ENCODE results near the gene MYO15A. TPM values are rescaled to one million over a fixed set of nuclear protein-coding genes. Genes with fewer than 3 reads are reported as not detected.

The MYO15A gene
- polyA plus RNA-seq, 3 donors = 0.31 to 4.4 (median 0.56) TPM

GRCh38 chr17:18177722-18178121 lies 69.2 kb downstream of the MYO15A start:
- Histone ChIP-seq H3K4me1 (ENCODE audit: control insufficient read depth in 1 of 2, insufficient read depth in 2 of 2, low read length in 2 of 2) (peaks cover 22 to 26% of the 10 kb centered on the region in 2 donors), H3K4me3 (replicated peaks in 1 of 3; ENCODE audit: low read depth in 2 of 3, low read length in 3 of 3) (no peak overlapping the region), H3K27ac (ENCODE audit: low read depth in 1 of 2, low read length in 2 of 2) (no peak overlapping the region), H3K9me3 (replicated peaks in 1 of 2; ENCODE audit: control insufficient read depth in 1 of 2, insufficient read depth in 1 of 2, low read length in 2 of 2) (no peaks in the 10 kb centered on the region), H3K36me3 (replicated peaks in 1 of 2; ENCODE audit: control insufficient read depth in 1 of 2, insufficient read depth in 2 of 2, low read length in 2 of 2) (no peaks in the 10 kb centered on the region), H2AFZ (ENCODE audit: insufficient read depth, low read depth, low read length, poor library complexity, severe bottlenecking) (no peak overlapping the region), H4K20me1 (ENCODE audit: insufficient read depth, low read length) (no peaks in the 10 kb centered on the region), H3K4me2 (replicated peaks; ENCODE audit: extremely low read depth, low read length, poor library complexity, severe bottlenecking) (no peak overlapping the region), H3K9ac (ENCODE audit: insufficient read depth, low read length, poor library complexity, severe bottlenecking) (no peak overlapping the region), H3K79me2 (ENCODE audit: insufficient read depth, low read length) (no peaks in the 10 kb centered on the region), H3K27me3 (ENCODE audit: control insufficient read depth in 2 of 2, insufficient read depth in 2 of 2, low read length in 2 of 2) (no peaks in the 10 kb centered on the region)
- Mint-ChIP-seq H3K9me3 (no peaks in the 10 kb centered on the region), H3K36me3 (peaks cover 0 to 4% of the 10 kb centered on the region in 2 donors), H3K4me3 (no peak overlapping the region), H3K4me1 (peaks cover 23% of the 10 kb centered on the region), H3K27ac (no peak overlapping the region), H3K27me3 (ENCODE audit: low read depth in 3 of 3) (peaks cover 0 to 5% (median 3%) of the 10 kb centered on the region in 3 donors)
- no peak for TF ChIP-seq CTCF (IDR thresholded peaks at IDR 0.05)
- no peak for DNase-seq
- intact Hi-C loops (cut with micrococcal nuclease) = no loop called here
- 100% methylated on average over 7 of the region's 8 CpGs for WGBS (ENCODE audit: insufficient coverage)

GRCh38 chr17:18179196-18179595 lies 70.6 kb downstream of the MYO15A start:
- peaks cover 22 to 28% of the 10 kb centered on the region in 2 donors for H3K4me1 ChIP-seq (ENCODE audit: control insufficient read depth in 1 of 2, insufficient read depth in 2 of 2, low read length in 2 of 2)
- no peak overlapping the region for H3K4me2 ChIP-seq (replicated peaks; ENCODE audit: extremely low read depth, low read length, poor library complexity, severe bottlenecking)
- peaks cover 5% of the 10 kb centered on the region for H3K79me2 ChIP-seq (ENCODE audit: insufficient read depth, low read length)
- H3K36me3 Mint-ChIP-seq = peaks cover 0 to 4% of the 10 kb centered on the region in 2 donors
- WGBS (ENCODE audit: insufficient coverage) = no CpG with 5 or more reads among the region's 1 CpG
- intact Hi-C loops (cut with micrococcal nuclease) = no loop called here
- no peak overlapping the region for H3K4me3 ChIP-seq (replicated peaks in 1 of 3; ENCODE audit: low read depth in 2 of 3, low read length in 3 of 3)
- H3K9me3 ChIP-seq (replicated peaks in 1 of 2; ENCODE audit: control insufficient read depth in 1 of 2, insufficient read depth in 1 of 2, low read length in 2 of 2) = no peaks in the 10 kb centered on the region
- H4K20me1 ChIP-seq (ENCODE audit: insufficient read depth, low read length) = no peaks in the 10 kb centered on the region
- H3K27ac Mint-ChIP-seq = no peak overlapping the region
- H3K9ac ChIP-seq (ENCODE audit: insufficient read depth, low read length, poor library complexity, severe bottlenecking) = no peak overlapping the region
- no peak overlapping the region for H2AFZ ChIP-seq (ENCODE audit: insufficient read depth, low read depth, low read length, poor library complexity, severe bottlenecking)
- H3K4me3 Mint-ChIP-seq = no peak overlapping the region
- H3K27me3 ChIP-seq (ENCODE audit: control insufficient read depth in 2 of 2, insufficient read depth in 2 of 2, low read length in 2 of 2) = no peaks in the 10 kb centered on the region
- no peak overlapping the region for H3K27ac ChIP-seq (ENCODE audit: low read depth in 1 of 2, low read length in 2 of 2)
- H3K4me1 Mint-ChIP-seq = peaks cover 24% of the 10 kb centered on the region
- peaks cover 0 to 5% (median 3%) of the 10 kb centered on the region in 3 donors for H3K27me3 Mint-ChIP-seq (ENCODE audit: low read depth in 3 of 3)
- DNase-seq = no peak
- no peaks in the 10 kb centered on the region for H3K9me3 Mint-ChIP-seq
- no peaks in the 10 kb centered on the region for H3K36me3 ChIP-seq (replicated peaks in 1 of 2; ENCODE audit: control insufficient read depth in 1 of 2, insufficient read depth in 2 of 2, low read length in 2 of 2)
- no peak for TF ChIP-seq CTCF (IDR thresholded peaks at IDR 0.05)

All from CD14-positive monocyte (primary cell).